OCI-LY1 (cell line): ENCODE results near the gene MAML2.

ENCODE experiments used
- H2AFZ ChIP-seq: fragments of 200-600 bp; sonication (generic), shearing (Covaris generic); 2 replicates; pipeline ENCODE4 v1.6.0; 2014; ENCODE audit warnings: antibody characterized with exemption, mild to moderate bottlenecking, low read length
- H3F3A ChIP-seq: fragments of 200-600 bp; sonication (generic), shearing (Covaris generic); 2 replicates; pipeline ENCODE4 v1.6.0; 2014; ENCODE audit warnings: mild to moderate bottlenecking, antibody characterized with exemption, low read length, moderate library complexity; ENCODE audit not compliant: insufficient read depth
- H3K27ac ChIP-seq: fragments of 200-600 bp; sonication (generic); 2 replicates; pipeline ENCODE4 v1.5.1; 2014; ENCODE audit warnings: low read length, mixed run types, mild to moderate bottlenecking, low read depth; ENCODE audit not compliant: poor library complexity, severe bottlenecking
- H3K27me3 ChIP-seq: fragments of 200-600 bp; sonication (generic); 2 replicates; pipeline ENCODE4 v1.6.0; 2014; ENCODE audit warnings: antibody characterized with exemption, mild to moderate bottlenecking, low read length, moderate library complexity; ENCODE audit not compliant: insufficient read depth
- H3K36me3 ChIP-seq: fragments of 200-600 bp; sonication (generic); 2 replicates; pipeline ENCODE4 v1.6.1; 2014; ENCODE audit warnings: mild to moderate bottlenecking, antibody characterized with exemption, low read length, moderate library complexity, mixed read lengths; ENCODE audit not compliant: insufficient read depth
- H3K4me1 ChIP-seq: fragments of 200-600 bp; sonication (generic); 2 replicates; pipeline ENCODE4 v1.5.1; 2014; ENCODE audit warnings: mild to moderate bottlenecking, low read length, moderate library complexity; ENCODE audit not compliant: insufficient read depth, severe bottlenecking
- H3K4me2 ChIP-seq: fragments of 200-600 bp; sonication (generic), shearing (Covaris generic); 2 replicates; pipeline ENCODE4 v1.6.1; 2014; ENCODE audit warnings: low read length
- H3K4me3 ChIP-seq: fragments of 200-600 bp; sonication (generic); 2 replicates; pipeline ENCODE4 v1.5.1; 2014; ENCODE audit warnings: low read length, low read depth, mild to moderate bottlenecking, mixed read lengths; ENCODE audit not compliant: poor library complexity, severe bottlenecking
- H3K79me2 ChIP-seq: fragments of 200-600 bp; shearing (Covaris generic); 2 replicates; pipeline ENCODE4 v1.6.1; 2016; ENCODE audit warnings: mixed run types, low read length, mixed read lengths; ENCODE audit not compliant: insufficient read depth
- H3K9ac ChIP-seq: fragments of 200-600 bp; sonication (generic), shearing (Covaris generic); 2 replicates; pipeline ENCODE4 v1.6.1; 2014; ENCODE audit warnings: mild to moderate bottlenecking, low read length, mixed read lengths
- H3K9me2 ChIP-seq: fragments of 200-600 bp; sonication (generic), shearing (Covaris generic); 2 replicates; pipeline ENCODE4 v1.6.1; 2014; ENCODE audit warnings: low read depth, mild to moderate bottlenecking, low read length, mixed read lengths
- H3K9me3 ChIP-seq: fragments of 200-600 bp; shearing (Covaris generic); 2 replicates; pipeline ENCODE4 v1.6.1; 2014; ENCODE audit warnings: low read length, mixed read lengths
- H4K20me1 ChIP-seq: fragments of 200-600 bp; sonication (generic), shearing (Covaris generic); 2 replicates; pipeline ENCODE4 v1.6.0; 2016; ENCODE audit warnings: mild to moderate bottlenecking, low read length; ENCODE audit not compliant: insufficient read depth
- CTCF ChIP-seq: fragments of 200-600 bp; sonication (generic), shearing (Covaris generic); IDR thresholded peaks from 2 replicates; pipeline ENCODE4 v1.5.1; 2017; ENCODE audit warnings: mild to moderate bottlenecking, antibody characterized with exemption, low read length, moderate library complexity, mixed read lengths
- EZH2 ChIP-seq: fragments of 200-600 bp; sonication (generic), shearing (Covaris generic); IDR thresholded peaks from 2 replicates; pipeline ENCODE4 v1.8.0; 2017; ENCODE audit warnings: borderline replicate concordance, mixed run types, mild to moderate bottlenecking, antibody characterized with exemption, low read length, moderate library complexity, mixed read lengths

The MAML2 gene

GRCh38 chr11:95976550-95976949, 366.4 kb downstream of the MAML2 start:
- Histone ChIP-seq H3K4me3 (no peak overlapping the region), H3K36me3 (no peaks in the 10 kb centered on the region), H3K79me2 (no peaks in the 10 kb centered on the region), H3K27ac (no peak overlapping the region), H2AFZ (no peak overlapping the region), H3F3A (no peaks in the 10 kb centered on the region), H4K20me1 (no peaks in the 10 kb centered on the region), H3K4me1 (no peaks in the 10 kb centered on the region), H3K27me3 (no peaks in the 10 kb centered on the region), H3K9me3 (no peaks in the 10 kb centered on the region), H3K9me2 (no peaks in the 10 kb centered on the region), H3K9ac (no peak overlapping the region), H3K4me2 (no peak overlapping the region)
- TF ChIP-seq CTCF (no peak), EZH2 (no peak)

- Histone ChIP-seq H3K4me3 (no peak overlapping the region), H3K4me2 (no peak overlapping the region), H3F3A (no peaks in the 10 kb centered on the region), H4K20me1 (no peaks in the 10 kb centered on the region), H3K9me2 (no peaks in the 10 kb centered on the region), H2AFZ (no peak overlapping the region), H3K79me2 (no peaks in the 10 kb centered on the region), H3K27ac (no peak overlapping the region), H3K9me3 (no peaks in the 10 kb centered on the region), H3K36me3 (no peaks in the 10 kb centered on the region), H3K9ac (no peak overlapping the region), H3K27me3 (no peaks in the 10 kb centered on the region), H3K4me1 (no peaks in the 10 kb centered on the region)
- TF ChIP-seq EZH2 (no peak), CTCF (no peak)
Observed at GRCh38 chr11:95975343-95975742, 367.7 kb downstream of the MAML2 start.

- H3K27ac ChIP-seq = no peak overlapping the region
- H3K9me2 ChIP-seq = no peaks in the 10 kb centered on the region
- H3K79me2 ChIP-seq = no peaks in the 10 kb centered on the region
- H3K9ac ChIP-seq = no peak overlapping the region
- H3K4me3 ChIP-seq = no peak overlapping the region
- H3K9me3 ChIP-seq = no peaks in the 10 kb centered on the region
- H4K20me1 ChIP-seq = no peaks in the 10 kb centered on the region
- no peaks in the 10 kb centered on the region for H3F3A ChIP-seq
- no peaks in the 10 kb centered on the region for H3K4me1 ChIP-seq
- H3K4me2 ChIP-seq = no peak overlapping the region
- no peaks in the 10 kb centered on the region for H3K36me3 ChIP-seq
- TF ChIP-seq CTCF = no peak
- TF ChIP-seq EZH2 = no peak
- no peak overlapping the region for H2AFZ ChIP-seq
- no peaks in the 10 kb centered on the region for H3K27me3 ChIP-seq
Observed at GRCh38 chr11:95972060-95972459, 370.9 kb downstream of the MAML2 start.
